HL-60 (cell line): ENCODE measurements around the gene ACTC1.

ENCODE experiments used
- DNase-seq, 2 experiments: peaks; one replicate each; pipeline ENCODE4 v3.0.0-alpha.2; 2010 to 2020; ENCODE audit warnings: low read depth in 1 of 2, low spot score in 1 of 2
- H3K27ac ChIP-seq: fragments of 250-450 bp; sonication (Bioruptor Pico); replicated peaks from 2 replicates; pipeline ENCODE4 v1.5.1; 2020; ENCODE audit warnings: mild to moderate bottlenecking, moderate library complexity
- H3K27me3 ChIP-seq: fragments of 250-450 bp; sonication (Bioruptor Pico); 2 replicates; pipeline ENCODE4 v1.5.1; 2021; ENCODE audit warnings: mild to moderate bottlenecking, moderate library complexity; ENCODE audit not compliant: insufficient read depth, poor library complexity, severe bottlenecking
- H3K4me3 ChIP-seq: replicated peaks from 2 replicates; pipeline ENCODE4 v1.5.1; 2011; ENCODE audit warnings: mild to moderate bottlenecking, control low read depth, low read length; ENCODE audit not compliant: insufficient read depth
- GABPA ChIP-seq: IDR thresholded peaks from 2 replicates; pipeline ENCODE4 v1.6.1; 2012; ENCODE audit warnings: low read depth
- POLR2AphosphoS5 ChIP-seq: IDR thresholded peaks from 2 replicates; pipeline ENCODE4 v1.6.1; 2012; ENCODE audit warnings: low read depth
- REST ChIP-seq: IDR thresholded peaks from 2 replicates; pipeline ENCODE4 v1.6.1; 2012; ENCODE audit warnings: low read depth; ENCODE audit not compliant: insufficient replicate concordance
- SPI1 ChIP-seq: IDR thresholded peaks from 2 replicates; pipeline ENCODE4 v1.6.1; 2012; ENCODE audit warnings: low read depth, mild to moderate bottlenecking, borderline replicate concordance
- TF ChIP-seq, protein P1 (sequence below): IDR thresholded peaks from one replicate; pipeline ENCODE4 v1.5.1; 2011; ENCODE audit warnings: low read length, control low read depth, inconsistent platforms; ENCODE audit not compliant: insufficient read depth

Gene ACTC1

DNA sequence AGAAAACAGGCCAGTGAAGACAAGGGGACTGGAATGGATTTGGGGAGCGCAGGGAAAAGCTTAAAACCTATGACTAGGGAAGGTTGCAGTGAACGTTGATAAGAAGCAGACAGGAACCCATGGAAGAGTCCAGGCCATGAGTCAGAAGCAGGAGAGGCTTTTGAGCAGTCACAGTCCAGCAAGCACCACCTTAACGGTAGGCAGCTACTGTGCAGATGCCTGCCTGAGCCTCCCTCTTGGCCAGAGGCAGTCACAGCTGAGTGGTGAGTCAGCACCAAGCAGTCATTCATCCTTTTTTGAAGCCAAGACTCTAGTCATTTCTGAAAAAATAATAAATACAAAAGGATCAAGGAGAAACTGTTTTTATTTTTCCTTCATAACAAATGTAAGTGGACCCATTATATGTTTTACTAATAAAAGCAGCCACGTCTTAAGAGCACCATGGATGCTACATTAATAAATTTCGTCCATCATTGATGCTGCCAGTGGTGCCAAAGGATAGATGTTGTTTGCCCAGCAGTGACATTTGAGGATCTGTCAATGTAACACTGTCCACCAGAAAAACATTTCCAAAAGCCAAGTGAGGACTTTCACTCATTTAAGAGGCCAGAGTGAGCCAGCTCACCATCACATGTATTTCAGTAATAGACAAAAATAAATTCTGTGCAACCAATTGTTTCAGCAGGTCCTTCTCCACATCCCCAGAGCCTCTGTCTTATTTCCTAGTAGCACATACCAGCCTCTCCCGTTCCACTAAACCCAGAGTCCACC lies 42.1 kb upstream of the ACTC1 start:
- no peaks in the 10 kb centered on the region for H3K27me3 ChIP-seq
- no peak overlapping the region for H3K4me3 ChIP-seq
- DNase-seq, result no peak
- TF ChIP-seq SPI1, result no peak
- TF ChIP-seq POLR2AphosphoS5, result no peak
- no peak for TF ChIP-seq REST
- TF ChIP-seq GABPA, result no peak
- TF ChIP-seq, protein P1, sequence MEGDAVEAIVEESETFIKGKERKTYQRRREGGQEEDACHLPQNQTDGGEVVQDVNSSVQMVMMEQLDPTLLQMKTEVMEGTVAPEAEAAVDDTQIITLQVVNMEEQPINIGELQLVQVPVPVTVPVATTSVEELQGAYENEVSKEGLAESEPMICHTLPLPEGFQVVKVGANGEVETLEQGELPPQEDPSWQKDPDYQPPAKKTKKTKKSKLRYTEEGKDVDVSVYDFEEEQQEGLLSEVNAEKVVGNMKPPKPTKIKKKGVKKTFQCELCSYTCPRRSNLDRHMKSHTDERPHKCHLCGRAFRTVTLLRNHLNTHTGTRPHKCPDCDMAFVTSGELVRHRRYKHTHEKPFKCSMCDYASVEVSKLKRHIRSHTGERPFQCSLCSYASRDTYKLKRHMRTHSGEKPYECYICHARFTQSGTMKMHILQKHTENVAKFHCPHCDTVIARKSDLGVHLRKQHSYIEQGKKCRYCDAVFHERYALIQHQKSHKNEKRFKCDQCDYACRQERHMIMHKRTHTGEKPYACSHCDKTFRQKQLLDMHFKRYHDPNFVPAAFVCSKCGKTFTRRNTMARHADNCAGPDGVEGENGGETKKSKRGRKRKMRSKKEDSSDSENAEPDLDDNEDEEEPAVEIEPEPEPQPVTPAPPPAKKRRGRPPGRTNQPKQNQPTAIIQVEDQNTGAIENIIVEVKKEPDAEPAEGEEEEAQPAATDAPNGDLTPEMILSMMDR, result no peak
- no peak overlapping the region for H3K27ac ChIP-seq

DNA sequence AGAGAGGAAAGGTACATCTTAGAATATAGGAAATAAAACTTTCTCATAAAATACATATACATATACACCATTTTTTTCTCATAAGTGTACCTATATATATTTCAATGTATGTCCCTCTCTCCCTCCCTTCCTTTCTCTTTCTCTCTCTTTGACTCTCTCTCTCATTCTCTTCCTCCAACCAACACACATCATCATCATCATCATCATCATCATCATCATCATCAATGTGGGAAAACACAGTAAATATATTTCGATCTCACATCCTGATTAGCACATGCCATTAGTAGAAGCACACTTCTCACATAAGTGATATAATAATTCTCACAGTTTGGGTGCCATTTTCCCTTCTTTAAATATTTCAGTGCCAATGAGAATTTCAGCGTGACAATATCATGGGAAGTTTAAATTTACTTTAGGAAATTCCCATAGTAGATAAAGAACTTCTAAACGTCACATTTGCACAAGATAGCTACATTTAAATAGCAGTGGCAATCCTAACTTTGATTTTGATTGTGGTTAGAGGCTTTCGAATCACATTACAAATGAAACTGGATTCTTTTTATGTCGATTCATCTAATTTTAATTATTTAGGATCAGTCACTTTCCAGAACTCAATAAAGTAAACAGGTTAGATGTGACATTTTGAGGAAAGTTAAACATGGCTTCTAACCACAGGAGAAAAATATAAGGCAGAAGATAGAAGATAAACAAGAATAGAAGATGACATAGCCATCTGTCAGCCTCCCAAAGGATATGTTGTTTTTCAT lies 33.0 kb upstream of the ACTC1 start:
- Histone ChIP-seq H3K27me3 (peaks cover 8% of the 10 kb centered on the region), H3K4me3 (no peak overlapping the region), H3K27ac (no peak overlapping the region)
- DNase-seq, result no peak
- no peak for TF ChIP-seq SPI1

DNA sequence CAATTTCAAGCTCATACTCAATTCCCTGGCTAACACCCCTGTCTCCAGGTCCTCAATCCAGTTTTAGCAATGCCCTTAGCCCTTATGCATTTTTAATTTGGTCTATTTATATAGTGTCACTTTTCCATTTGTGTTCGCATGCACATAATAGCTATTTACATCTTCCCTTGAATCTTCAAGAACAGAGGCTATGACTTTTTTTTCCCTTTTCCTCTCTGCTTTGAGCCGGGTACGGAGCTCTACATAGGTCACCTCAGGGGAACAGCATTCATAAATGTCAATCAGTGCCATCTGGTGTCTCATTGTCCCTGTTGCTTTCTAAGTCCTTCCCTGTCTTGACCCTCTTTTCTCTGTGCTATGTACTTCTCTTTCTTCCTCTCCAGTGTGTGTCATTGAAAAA lies 26.5 kb upstream of the ACTC1 start:
- Histone ChIP-seq H3K27me3 (peaks cover 6% of the 10 kb centered on the region), H3K27ac (no peak overlapping the region), H3K4me3 (no peak overlapping the region)
- no peak for DNase-seq
- TF ChIP-seq GABPA (no peak), SPI1 (no peak), POLR2AphosphoS5 (no peak), REST (no peak)
- TF ChIP-seq, protein P1, result no peak

DNA sequence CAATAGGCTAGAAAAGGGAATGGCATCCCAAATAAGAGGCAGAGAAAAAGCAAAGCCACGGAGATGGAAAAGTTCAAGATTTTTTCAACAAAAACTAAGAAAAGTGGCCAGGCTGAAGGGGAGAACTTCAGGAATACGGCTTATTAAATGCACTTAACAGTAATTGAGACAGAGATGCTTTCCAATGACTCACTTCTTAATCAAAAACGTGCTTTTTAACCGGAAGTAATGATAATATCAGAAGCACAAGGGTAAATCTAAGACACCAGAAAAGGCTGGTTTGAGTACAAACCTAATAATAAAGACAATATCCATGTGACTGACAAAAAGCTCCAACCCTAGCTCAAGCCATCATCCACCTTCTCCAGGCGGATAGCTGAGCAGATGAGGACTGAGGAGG lies 24.8 kb upstream of the ACTC1 start:
- Histone ChIP-seq H3K4me3 (no peak overlapping the region), H3K27ac (no peak overlapping the region), H3K27me3 (peaks cover 3% of the 10 kb centered on the region)
- no peak for DNase-seq
- TF ChIP-seq SPI1, result no peak
- TF ChIP-seq POLR2AphosphoS5, result no peak
- TF ChIP-seq GABPA, result no peak
- TF ChIP-seq, protein P1, result no peak
- TF ChIP-seq REST, result no peak
